ENCODE data around the gene NUMB. TPM values are rescaled to one million over a fixed set of nuclear protein-coding genes. Genes with fewer than 3 reads are reported as not detected.

The NUMB gene
- total RNA-seq, 2 experiments from 2014 or later, result 27.9 to 31.5 TPM

- H3K9me3 Mint-ChIP-seq, result no peaks in the 10 kb centered on the region
- Histone ChIP-seq H3K4me3 (ENCODE audit: low read length) (no peak overlapping the region), H3K27ac (ENCODE audit: low read depth in 1 of 2, low read length in 2 of 2) (no peak overlapping the region), H3K4me1 (ENCODE audit: insufficient read depth, low read length) (no peaks in the 10 kb centered on the region), H3K9me3 (ENCODE audit: control insufficient read depth in 1 of 2, insufficient read depth in 1 of 2, low read length in 2 of 2) (no peaks in the 10 kb centered on the region), H3K36me3 (ENCODE audit: insufficient read depth, low read length) (no peaks in the 10 kb centered on the region), H3K27me3 (ENCODE audit: control insufficient read depth in 1 of 2, insufficient read depth in 2 of 2, low read length in 2 of 2) (no peaks in the 10 kb centered on the region)
- no peak for TF ChIP-seq CTCF (IDR thresholded peaks at IDR 0.05)
- H3K4me1 Mint-ChIP-seq (ENCODE audit: low read depth), result no peaks in the 10 kb centered on the region
- POLR2A ChIA-PET, result no interaction called here
- H3K27me3 Mint-ChIP-seq, result no peaks in the 10 kb centered on the region
- ATAC-seq (ENCODE audit: poor library complexity) (no peak), DNase-seq (no peak)
- CTCF ChIA-PET, result no interaction called here
- no peak overlapping the region for H3K4me3 Mint-ChIP-seq
- H3K27ac Mint-ChIP-seq, result no peak overlapping the region
- intact Hi-C loops (cut with DNase I, micrococcal nuclease), result no loop called here
- no peaks in the 10 kb centered on the region for H3K36me3 Mint-ChIP-seq (ENCODE audit: low read depth)
These were observed 202.6 kb downstream of the NUMB start for GRCh38 chr14:73255693-73256225.

- no peak for DNase-seq
- no peaks in the 10 kb centered on the region for H3K36me3 ChIP-seq (ENCODE audit: insufficient read depth, low read length)
- H3K4me1 ChIP-seq (ENCODE audit: insufficient read depth, low read length), result no peaks in the 10 kb centered on the region
- H3K27ac Mint-ChIP-seq, result no peak overlapping the region
- no peak for ATAC-seq (ENCODE audit: poor library complexity)
- H3K4me1 Mint-ChIP-seq (ENCODE audit: low read depth), result no peaks in the 10 kb centered on the region
- POLR2A ChIA-PET, result no interaction called here
- no peak overlapping the region for H3K4me3 ChIP-seq (ENCODE audit: low read length)
- CTCF ChIA-PET, result no interaction called here
- H3K36me3 Mint-ChIP-seq (ENCODE audit: low read depth), result no peaks in the 10 kb centered on the region
- no peaks in the 10 kb centered on the region for H3K27me3 ChIP-seq (ENCODE audit: control insufficient read depth in 1 of 2, insufficient read depth in 2 of 2, low read length in 2 of 2)
- no peaks in the 10 kb centered on the region for H3K9me3 Mint-ChIP-seq
- no peak overlapping the region for H3K4me3 Mint-ChIP-seq
- intact Hi-C loops (cut with DNase I, micrococcal nuclease), result no loop called here
- H3K9me3 ChIP-seq (ENCODE audit: control insufficient read depth in 1 of 2, insufficient read depth in 1 of 2, low read length in 2 of 2), result no peaks in the 10 kb centered on the region
- H3K27me3 Mint-ChIP-seq, result no peaks in the 10 kb centered on the region
- TF ChIP-seq CTCF (IDR thresholded peaks at IDR 0.05), result no peak
- H3K27ac ChIP-seq (ENCODE audit: low read depth in 1 of 2, low read length in 2 of 2), result no peak overlapping the region
These were observed 203.3 kb downstream of the NUMB start for GRCh38 chr14:73255005-73255400.

GRCh38 chr14:73254247-73255004, 203.9 kb downstream of the NUMB start:
- H3K36me3 ChIP-seq (ENCODE audit: insufficient read depth, low read length), result no peaks in the 10 kb centered on the region
- no peaks in the 10 kb centered on the region for H3K4me1 ChIP-seq (ENCODE audit: insufficient read depth, low read length)
- no peak overlapping the region for H3K4me3 ChIP-seq (ENCODE audit: low read length)
- TF ChIP-seq CTCF (IDR thresholded peaks at IDR 0.05), result no peak
- Mint-ChIP-seq H3K27ac (no peak overlapping the region), H3K9me3 (no peaks in the 10 kb centered on the region), H3K36me3 (ENCODE audit: low read depth) (no peaks in the 10 kb centered on the region), H3K4me1 (ENCODE audit: low read depth) (no peaks in the 10 kb centered on the region), H3K27me3 (no peaks in the 10 kb centered on the region), H3K4me3 (no peak overlapping the region)
- DNase-seq (no peak), ATAC-seq (ENCODE audit: poor library complexity) (no peak)
- POLR2A ChIA-PET, result no interaction called here
- H3K27me3 ChIP-seq (ENCODE audit: control insufficient read depth in 1 of 2, insufficient read depth in 2 of 2, low read length in 2 of 2), result no peaks in the 10 kb centered on the region
- intact Hi-C loops (cut with DNase I, micrococcal nuclease), result no loop called here
- CTCF ChIA-PET, result no interaction called here
- H3K9me3 ChIP-seq (ENCODE audit: control insufficient read depth in 1 of 2, insufficient read depth in 1 of 2, low read length in 2 of 2), result no peaks in the 10 kb centered on the region
- H3K27ac ChIP-seq (ENCODE audit: low read depth in 1 of 2, low read length in 2 of 2), result no peak overlapping the region

All from CD4-positive, alpha-beta T cell (primary cell).